Measurements from ENCODE around the gene ZCCHC3.
"Not testable (repeated sequence)": the region's sequence is repeated elsewhere in the genome, so short reads cannot be mapped to it uniquely, and the experiment has no call there.

Gene ZCCHC3, protein sequence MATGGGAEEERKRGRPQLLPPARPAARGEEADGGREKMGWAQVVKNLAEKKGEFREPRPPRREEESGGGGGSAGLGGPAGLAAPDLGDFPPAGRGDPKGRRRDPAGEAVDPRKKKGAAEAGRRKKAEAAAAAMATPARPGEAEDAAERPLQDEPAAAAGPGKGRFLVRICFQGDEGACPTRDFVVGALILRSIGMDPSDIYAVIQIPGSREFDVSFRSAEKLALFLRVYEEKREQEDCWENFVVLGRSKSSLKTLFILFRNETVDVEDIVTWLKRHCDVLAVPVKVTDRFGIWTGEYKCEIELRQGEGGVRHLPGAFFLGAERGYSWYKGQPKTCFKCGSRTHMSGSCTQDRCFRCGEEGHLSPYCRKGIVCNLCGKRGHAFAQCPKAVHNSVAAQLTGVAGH

DNA sequence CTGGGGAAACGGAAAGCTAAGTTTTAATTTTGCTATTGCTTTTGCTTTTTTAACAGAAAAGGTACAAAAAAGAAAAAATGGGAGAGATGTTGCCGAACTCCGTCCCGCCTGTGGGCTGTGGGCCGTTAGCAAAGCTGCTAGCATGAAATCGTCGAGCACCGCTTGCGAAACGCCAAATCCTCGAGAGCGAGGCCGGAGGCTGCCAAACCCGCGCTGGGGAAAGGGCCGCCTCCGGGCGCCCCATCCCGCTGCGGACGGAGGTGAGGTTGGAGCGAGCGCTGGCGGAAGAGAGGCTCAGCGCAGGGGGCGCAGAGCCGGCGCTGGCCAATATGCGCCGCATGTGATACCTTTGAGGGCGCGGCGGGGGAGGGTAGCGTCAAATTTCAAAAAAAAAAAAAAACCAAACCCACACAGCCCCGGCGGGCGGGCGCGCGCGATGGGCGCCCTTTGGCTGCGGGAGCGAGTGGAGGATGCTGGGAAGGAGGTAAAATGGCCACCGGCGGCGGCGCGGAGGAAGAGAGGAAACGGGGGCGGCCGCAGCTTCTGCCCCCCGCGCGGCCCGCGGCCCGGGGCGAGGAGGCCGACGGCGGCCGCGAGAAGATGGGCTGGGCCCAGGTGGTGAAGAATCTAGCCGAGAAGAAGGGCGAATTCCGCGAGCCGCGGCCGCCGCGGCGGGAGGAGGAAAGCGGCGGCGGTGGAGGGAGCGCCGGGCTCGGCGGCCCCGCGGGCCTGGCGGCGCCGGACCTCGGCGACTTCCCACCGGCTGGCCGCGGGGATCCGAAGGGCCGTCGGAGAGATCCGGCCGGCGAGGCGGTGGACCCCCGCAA lies at the start of gene ZCCHC3:
TSS of gene ZCCHC3 (plus strand) at position 473 of the 827 bp plus-strand sequence. CDS start at position 490, 17 bp downstream.
- FAIRE-seq = peak; percentile 95

DNA sequence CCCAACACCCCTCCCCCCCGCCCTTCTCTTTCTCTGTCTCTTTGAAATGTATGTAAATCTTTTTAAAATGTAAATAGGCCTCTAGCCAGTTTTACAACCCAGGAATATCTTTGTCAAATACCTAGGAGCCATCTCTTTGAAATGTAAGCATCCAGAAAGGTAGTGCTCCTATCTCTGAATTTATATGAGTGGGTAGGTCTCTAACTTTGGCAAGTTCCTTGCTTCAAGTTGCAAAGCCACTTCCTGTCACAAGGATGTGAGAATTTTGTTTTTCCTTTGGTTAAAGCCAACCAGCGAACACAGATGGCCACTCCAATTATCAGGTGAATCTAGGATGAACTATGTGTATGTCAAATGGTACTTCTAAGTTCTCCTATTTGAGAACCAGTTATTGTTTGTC lies 46.0 kb upstream of the ZCCHC3 start:
- no peak for FAIRE-seq

DNA sequence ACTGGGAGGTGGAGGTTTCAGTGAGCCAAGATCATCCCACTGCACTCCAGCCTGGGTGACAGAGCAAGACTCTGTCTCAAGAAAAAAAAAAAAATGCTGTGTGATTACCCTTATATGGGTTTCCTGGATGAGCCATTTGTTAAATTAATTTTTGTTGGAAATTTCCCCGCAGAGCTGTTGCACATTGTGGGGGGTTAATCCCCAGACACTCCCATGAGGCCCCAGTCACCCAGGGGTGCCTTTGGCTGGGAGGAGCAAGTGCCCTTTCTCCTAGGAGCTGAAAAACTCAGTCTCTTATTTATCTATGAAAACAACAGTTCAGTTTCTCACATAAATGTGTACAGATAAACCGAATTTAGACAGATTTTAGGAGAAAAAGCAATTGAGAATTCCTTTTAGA lies 44.6 kb upstream of the ZCCHC3 start:
- FAIRE-seq = no peak

DNA sequence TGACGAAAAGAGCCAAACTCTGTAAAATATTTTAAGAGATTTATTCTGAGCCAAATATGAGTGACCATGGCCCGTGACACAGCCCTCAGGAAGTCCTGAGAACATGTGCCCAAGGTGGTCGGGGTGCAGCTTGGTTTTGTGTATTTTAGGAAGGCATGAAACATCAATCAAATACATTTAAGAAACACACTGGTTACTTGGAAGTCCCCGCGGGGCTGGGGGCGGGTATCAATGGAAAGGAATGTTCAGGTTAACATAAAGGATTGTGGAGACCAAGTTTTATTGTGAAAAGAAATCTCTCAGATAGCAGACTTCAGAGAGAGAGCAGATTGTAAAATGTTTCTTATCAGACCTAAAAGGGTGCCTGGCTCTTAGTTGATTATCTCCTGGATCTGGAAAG lies 43.9 kb upstream of the ZCCHC3 start:
- FAIRE-seq = not testable (repeated sequence)

DNA sequence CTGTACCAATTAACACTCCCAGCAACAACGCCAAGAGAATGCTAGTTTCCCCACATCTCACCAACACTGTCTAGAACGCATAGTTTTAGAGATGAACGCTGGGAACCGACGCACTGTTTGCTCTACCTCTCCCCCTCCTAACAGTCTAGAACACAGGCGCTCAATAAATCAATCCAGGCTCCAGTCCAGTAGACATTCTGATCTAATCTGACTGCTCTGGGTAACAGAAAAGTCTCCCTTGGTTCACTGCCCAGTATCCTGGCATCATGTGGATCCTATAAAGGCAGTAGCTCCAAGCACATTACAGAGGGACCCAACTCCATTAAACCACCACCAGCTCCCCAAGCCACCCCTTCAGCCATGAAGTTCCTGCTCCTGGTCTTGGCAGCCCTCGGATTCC lies 40.0 kb upstream of the ZCCHC3 start, which contains the start of gene DEFB132:
TSS of gene DEFB132 (plus strand) at position 306 of the 400 bp plus-strand sequence. CDS start at position 361, 55 bp downstream.
- FAIRE-seq = no peak

DNA sequence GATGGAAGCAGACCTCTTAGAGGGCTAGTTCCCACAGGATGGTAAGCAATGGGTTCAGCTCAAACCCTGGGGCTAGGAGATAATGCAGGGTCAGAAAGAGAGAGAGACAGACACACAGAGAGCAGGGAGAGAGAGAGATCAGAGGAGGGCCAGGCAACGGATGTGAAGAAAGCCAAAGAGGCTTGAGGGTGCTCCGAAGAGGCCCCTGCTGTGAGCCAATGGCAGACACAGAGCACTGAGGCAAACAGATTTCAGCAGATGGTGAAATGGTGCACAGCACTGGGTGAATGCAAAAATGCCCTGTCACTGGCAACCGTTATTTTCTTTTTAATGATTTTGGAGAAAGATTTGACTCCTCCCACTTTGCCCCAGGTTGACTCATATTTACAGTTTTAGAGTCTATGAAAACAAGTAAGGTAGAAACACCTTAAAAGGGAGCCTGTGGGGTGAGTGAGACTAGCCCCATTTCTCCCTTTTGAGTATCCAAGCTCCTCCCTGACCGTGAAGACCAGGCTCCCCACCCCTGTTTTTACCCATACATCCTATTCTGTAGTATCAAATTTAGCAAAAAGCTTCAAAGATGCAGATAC lies 39.0 kb upstream of the ZCCHC3 start:
- no peak for FAIRE-seq

DNA sequence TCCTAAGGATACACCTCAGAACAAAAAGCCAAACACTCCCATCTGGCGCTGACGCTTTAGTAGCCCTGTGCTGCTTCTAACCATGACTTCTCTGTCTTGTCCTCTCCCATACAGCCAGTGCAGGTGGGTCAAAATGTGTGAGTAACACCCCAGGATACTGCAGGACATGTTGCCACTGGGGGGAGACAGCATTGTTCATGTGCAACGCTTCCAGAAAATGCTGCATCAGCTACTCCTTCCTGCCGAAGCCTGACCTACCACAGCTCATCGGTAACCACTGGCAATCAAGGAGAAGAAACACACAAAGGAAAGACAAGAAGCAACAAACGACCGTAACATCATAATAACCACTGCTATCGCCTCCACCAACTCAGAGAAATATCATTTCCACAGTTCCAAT lies 38.4 kb upstream of the ZCCHC3 start:
- FAIRE-seq = no peak

DNA sequence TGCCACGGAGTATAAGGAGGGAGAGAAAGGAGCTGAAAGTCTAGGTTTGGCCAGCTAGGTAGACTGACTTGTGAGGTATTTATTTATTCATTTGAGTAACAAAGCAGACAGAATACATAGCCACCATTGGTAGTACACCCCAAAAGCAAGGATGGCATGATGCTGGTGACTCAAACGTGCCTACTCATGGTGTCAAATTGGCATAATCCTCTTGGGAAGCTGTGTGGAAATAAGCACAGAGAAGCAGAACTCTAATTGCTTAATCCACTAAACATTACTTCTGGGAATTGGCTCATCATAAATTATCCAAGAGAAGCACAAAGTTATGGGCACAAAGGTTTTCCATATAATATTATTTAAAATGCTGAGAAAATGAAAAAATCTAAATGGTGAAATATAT lies 37.4 kb upstream of the ZCCHC3 start:
- FAIRE-seq = peak; percentile 25

DNA sequence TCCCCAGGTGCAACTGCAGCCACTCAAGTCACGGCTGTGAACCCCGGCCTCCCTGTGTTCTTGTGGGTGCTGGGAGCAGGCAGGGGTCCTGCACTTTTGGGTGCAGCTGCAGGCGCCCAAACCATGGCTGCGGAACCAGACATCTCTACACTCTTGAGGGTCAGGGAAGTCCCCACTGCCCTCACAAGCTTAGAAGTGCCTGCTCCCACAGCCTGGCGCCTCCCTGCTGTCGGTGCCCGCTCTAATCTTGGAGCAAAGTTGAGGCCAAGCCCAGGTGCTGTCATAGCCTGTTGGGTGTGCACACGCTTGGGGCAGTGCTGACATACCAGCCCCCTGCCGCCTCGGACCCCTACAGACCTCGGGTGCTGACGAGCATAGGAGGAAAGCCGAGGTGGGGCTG lies 33.7 kb upstream of the ZCCHC3 start:
- no peak for FAIRE-seq

DNA sequence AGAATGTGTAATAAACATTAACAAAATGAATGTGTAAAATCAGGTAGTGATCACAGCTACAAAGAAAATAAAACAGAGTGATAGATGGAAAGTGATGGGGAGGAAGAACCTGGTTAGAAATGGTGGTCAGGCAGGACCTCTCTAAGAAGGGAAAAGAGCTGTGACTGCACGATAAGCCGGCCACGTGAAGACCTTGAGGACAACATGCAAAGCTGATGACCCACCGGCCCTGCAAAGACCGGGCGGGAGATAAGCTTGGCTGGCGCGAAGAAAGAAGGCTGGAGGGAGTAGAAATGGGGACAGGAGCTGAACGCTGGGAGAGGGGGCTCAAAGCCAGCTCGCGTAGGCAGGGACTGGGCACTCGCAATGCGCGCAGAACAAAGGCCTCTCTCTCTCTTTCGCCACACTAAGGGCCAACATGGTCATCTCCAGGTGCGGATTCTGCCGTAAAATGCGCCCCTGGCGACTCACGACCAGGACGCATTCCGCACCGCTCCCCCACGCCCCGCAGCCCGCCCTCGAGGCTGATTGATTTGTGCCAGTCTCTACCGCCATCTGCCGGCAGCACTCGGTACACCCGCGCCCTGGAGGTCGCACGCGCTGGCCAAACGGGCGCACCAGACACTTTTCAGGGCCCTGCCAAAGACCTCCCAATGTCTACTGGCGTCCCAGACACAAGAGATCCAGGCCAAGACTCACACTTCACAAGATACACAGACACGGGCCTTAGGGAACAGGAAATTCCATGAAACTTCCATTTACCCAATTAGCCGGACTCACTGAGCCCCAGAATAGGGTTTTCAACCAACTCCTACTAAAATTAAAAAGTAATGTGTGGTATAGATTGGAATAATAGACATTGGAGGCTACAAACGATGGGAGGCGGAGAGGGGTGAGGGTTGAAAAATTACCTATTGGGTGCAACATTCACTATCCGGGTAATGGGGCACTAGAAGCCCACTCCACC lies 30.5 kb upstream of the ZCCHC3 start:
- peak; percentile 69 for FAIRE-seq

DNA sequence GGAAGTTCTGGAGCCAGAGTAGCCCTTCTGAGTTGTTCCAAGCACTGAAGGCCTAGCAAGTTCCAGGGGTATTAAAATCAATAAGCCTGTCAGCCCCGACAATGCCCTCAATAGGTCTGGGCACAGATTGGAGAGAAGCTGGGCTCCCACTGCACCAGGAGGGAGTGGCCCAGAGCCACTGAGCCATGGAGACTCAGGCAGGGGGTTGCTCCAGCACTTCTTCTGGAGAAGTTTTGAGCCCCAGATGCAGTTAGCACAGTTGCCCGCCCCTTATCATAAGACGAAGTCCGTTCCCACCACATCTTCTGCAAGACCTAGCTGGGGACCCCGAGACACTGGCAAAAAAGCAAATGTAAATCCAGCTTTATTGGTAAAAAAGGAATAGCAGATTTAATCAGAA lies 26.9 kb upstream of the ZCCHC3 start:
- no peak for FAIRE-seq

DNA sequence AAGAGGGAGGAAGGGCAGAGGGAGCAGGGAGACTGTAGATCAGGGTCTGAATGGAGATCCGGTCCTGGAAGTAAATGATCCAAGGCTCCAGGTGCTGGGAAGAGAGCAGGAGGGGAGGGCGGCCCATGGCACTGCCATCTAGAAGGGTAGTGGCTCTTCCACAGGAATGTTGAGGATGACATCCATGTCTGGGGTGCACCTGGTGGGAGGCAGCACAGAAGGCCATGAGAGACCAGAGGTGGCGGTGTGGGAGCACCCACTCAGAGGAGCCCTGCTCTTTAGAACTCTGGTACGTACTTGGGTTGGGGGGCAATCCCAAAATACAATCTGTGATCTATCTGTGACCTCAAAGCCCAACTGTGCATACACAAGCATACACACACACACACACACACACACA lies 26.3 kb upstream of the ZCCHC3 start:
- FAIRE-seq = no peak

DNA sequence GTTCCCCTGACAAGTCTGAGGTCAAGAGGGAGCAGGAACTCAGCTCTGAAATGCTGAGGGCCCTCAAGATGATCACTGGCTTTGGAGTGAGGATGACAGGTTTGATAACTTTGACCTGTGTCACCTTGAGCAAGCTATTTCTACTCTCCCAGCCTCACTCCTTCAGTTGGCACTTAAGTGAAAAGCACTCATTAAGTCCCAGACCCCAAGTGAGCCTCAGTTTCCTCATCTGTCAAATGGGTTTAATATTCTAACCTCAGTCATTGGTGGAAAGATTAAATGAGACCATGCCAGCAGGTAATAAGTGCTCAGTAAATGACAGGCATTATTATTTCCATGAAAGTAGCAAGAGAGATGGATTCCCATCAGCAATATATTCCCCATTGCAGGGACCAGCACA lies 25.8 kb upstream of the ZCCHC3 start:
- FAIRE-seq = no peak

DNA sequence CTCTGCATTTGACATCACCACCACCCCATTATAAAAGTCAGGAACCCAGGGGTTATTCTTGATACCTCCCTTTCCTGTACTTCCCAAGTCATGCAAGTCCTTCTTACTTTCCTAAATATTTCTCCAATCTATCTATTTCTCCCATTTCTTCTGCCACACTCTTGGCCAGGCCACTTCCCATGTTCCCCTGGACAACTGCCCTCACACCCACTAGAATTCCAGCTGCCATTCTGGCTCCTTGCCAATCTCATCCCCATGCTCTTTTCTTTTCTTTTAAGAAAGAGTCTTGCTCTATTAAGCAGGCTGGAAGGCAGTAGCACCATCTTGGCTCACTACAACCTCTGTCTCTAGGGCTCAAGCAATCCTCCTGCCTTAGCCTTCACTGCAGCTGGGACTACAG lies 24.7 kb upstream of the ZCCHC3 start:
- no peak for FAIRE-seq

DNA sequence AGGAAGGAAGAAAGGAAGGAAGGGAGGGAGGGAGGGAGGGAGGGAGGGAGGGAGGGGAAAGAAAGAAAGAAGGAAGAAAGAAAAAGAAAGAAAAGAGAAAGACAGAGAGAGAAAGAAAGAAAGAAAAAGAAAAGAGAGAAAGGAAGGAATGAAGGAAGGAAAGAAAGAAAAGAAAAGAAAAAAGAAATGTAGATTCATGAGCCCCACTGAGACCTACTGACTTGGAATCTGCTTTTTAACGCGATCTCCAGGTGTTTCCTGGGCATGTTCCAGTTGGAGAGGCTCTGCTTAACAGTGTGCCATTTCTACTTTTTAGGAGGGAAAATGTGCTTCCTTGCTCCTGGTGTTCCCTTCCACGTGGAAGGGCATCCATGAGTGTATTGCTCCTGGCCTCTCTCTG lies 23.5 kb upstream of the ZCCHC3 start:
- FAIRE-seq = no peak

DNA sequence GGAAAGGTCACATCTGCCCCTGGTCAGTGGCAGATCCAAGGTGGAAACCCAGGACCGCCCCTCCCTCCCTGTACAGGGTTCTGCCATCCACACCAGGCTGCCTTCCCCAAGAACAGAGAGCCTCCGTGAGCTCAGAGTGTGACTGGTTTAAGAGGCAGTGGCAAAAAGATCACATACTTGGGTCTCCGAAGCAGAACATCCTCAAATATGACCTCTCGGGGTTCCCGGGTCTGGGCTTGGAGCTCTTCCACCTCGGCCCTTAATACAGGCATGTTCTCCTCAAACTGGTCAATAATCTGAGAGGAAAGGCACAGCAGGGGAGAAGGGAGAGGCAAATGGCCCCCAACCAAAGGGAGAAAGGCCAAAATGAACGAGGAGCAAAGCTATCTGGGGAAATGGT lies 21.6 kb upstream of the ZCCHC3 start:
- FAIRE-seq = no peak

DNA sequence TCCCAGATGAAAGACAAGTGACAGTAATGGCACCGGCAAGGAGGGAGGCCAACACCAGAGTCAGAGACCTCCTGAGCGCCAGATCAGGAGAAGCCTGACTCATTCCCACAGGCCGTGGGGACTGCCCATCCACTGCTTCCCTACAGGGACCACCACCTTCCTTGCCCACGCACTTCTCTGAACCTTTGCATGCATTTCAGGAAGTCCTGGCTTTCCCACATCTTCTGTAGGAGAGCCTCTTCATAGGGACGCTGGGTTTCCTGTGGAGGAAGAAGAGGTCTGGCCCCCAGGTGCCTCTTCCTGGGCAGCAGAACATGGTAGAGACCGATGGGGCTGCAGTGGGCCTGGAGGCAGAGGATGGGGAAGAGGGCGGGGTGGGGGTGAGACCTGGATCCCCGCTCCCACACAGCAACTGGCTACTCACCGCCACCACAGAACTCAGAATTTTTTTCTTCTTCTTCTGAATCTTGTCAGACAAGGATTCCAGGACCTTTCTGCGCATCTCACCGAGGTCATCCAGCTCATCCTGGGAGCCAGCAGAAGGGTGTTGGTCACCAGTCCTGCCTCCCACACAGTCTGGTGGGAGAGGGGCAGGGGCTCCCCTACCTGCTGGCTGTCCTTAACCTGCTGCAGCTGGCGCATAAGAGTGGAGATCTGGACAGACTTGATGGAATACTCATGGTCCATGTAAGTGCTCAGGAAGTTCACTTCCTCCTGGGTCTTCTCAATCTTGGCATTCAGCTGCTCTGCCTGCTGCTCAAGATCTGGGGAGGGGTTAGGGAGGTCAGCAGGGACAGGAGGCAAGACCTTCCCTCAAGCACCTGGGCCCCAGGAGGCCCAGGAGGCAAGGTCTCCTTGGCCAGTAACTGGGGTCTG lies 20.5 kb upstream of the ZCCHC3 start:
- no peak for FAIRE-seq

DNA sequence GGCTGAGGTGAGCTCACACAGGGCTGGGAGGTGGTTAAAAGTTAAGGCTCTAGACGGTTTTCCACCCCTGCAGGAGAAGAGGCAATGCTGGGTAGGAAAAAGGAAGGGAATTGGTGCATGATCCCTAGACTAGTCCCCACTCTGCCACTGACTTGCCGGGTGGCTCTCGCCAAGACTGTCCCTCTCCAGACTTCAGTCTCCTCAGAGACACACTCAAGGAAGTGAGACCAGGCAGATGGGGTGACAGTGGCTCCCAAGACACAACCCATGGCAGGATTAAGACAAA lies 19.9 kb upstream of the ZCCHC3 start:
- FAIRE-seq = no peak

DNA sequence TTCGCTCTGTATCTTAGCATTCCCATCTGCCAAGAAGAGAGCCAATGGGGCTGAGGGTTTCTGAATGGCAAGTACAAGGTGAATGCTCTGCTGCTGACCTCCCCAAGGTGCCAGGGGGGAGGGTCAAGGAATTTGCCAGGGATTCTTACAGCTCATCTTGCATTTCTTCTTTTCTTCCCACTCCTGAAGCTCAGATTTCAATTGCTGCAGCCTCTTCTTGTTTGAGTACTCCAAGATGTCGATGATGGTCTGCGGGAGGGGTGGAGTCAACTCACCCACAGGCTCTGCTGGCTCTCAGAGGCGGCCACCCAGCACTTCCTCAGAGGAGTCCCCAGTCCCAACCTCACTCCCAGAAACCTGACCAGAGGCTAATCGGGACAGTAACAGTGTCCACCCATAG lies 19.2 kb upstream of the ZCCHC3 start:
- no peak for FAIRE-seq

DNA sequence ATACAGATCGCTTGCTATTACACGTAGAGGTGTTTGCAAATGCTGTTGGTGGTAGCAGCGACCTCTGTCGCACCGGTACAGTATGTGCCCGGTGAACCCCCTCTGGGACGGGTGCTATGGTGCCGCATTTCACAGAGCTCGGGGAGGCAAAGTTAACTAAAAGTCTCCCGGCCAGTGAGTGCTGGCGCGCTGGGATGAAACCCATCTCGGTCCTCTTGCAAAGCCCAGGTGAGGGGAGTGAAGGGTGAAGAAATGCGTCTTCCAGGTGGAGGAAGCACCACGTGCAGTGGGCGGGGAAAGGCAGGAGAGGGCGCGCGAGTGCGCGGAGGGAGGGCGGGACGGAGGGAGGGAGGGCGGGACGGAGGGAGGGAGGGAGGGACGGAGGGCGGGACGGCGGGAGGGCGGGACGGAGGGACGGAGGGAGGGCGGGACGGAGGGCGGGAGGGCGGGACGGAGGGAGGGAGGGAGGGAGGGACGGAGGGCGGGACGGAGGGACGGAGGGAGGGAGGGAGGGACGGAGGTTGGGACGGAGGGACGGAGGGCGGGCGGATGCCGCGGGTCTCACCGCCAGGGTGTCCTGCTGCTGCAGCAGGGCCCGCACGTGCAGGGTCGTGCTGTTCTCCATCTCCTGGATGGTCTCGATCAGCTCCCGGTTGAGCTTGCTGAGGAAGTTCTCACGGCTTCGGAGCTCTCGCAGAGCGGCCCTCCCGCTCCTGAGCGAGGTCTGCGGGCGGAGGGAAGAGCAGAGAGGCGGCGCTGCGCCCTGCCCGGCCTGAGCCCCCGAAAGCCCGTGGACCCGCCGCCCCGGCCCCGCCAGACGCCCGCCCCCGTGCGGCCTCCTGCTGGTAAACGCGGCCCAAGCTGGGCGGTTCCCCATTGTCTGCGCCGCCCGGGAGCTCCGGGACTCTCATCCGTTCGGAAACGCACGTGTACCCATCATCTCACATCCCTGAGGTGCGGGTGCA lies 18.5 kb upstream of the ZCCHC3 start:
- no peak for FAIRE-seq
